Fibroblast of lung (primary cell): ENCODE data around the gene TMUB1. TPM values are rescaled to one million over a fixed set of nuclear protein-coding genes. Genes with fewer than 3 reads are reported as not detected.

ENCODE experiments used
- DNase-seq, 2 donors: peaks; one replicate each; pipeline versions ENCODE4 v3.0.0 to v3.0.0-alpha.2; 2010; ENCODE audit warnings: low read depth in 2 of 2
- H2AFZ ChIP-seq: 2 replicates; pipeline ENCODE4 v1.5.1; 2012; ENCODE audit warnings: low read length, control low read depth, inconsistent platforms
- H3K27ac ChIP-seq: 2 replicates; pipeline ENCODE4 v1.5.1; 2011; ENCODE audit warnings: low read length, control low read depth; ENCODE audit not compliant: insufficient read depth
- H3K27me3 ChIP-seq: 2 replicates; pipeline ENCODE4 v1.5.1; 2011; ENCODE audit warnings: mild to moderate bottlenecking, low read length; ENCODE audit not compliant: control insufficient read depth, insufficient read depth
- H3K36me3 ChIP-seq: 2 replicates; pipeline ENCODE4 v1.5.1; 2011; ENCODE audit warnings: low read length; ENCODE audit not compliant: control insufficient read depth, insufficient read depth
- H3K4me1 ChIP-seq: 2 replicates; pipeline ENCODE4 v1.5.1; 2011; ENCODE audit warnings: low read length; ENCODE audit not compliant: control insufficient read depth, insufficient read depth; ENCODE audit errors: extremely low read depth
- H3K4me2 ChIP-seq: 2 replicates; pipeline ENCODE4 v1.5.1; 2011; ENCODE audit warnings: low read length, control low read depth; ENCODE audit not compliant: insufficient read depth; ENCODE audit errors: extremely low read depth
- H3K4me3 ChIP-seq, 4 experiments: fragments of 200-600 bp in 1 of 4; sonication (generic) in 1 of 4; replicated peaks in 1 of 4; 2 replicates each; pipeline ENCODE4 v1.5.1; 2011 to 2016; ENCODE audit warnings: low read length in 4 of 4, low read depth in 3 of 4, mild to moderate bottlenecking in 3 of 4, control low read depth in 2 of 4, inconsistent platforms in 1 of 4, mixed read lengths in 1 of 4; ENCODE audit not compliant: insufficient read depth in 1 of 4; ENCODE audit errors: control extremely low read depth in 1 of 4
- H3K79me2 ChIP-seq: 2 replicates; pipeline ENCODE4 v1.5.1; 2012; ENCODE audit warnings: mild to moderate bottlenecking, low read length, inconsistent platforms; ENCODE audit not compliant: control insufficient read depth, insufficient read depth
- H3K9ac ChIP-seq: 2 replicates; pipeline ENCODE4 v1.5.1; 2011; ENCODE audit warnings: mild to moderate bottlenecking, low read length, control low read depth; ENCODE audit not compliant: insufficient read depth
- H3K9me3 ChIP-seq: 2 replicates; pipeline ENCODE4 v1.5.1; 2012; ENCODE audit warnings: low read depth, low read length; ENCODE audit not compliant: control insufficient read depth, insufficient read depth
- H4K20me1 ChIP-seq: 2 replicates; pipeline ENCODE4 v1.5.1; 2011; ENCODE audit warnings: low read length; ENCODE audit not compliant: control insufficient read depth, insufficient read depth; ENCODE audit errors: extremely low read depth
- CTCF ChIP-seq, 2 donors: IDR thresholded peaks in 1 of 2; conservative IDR thresholded peaks in 1 of 2; 1 replicate in 1 of 2; 2 replicates in 1 of 2; pipeline ENCODE4 v1.5.1; 2011 to 2012; ENCODE audit warnings: low read length in 2 of 2, control low read depth in 1 of 2, inconsistent platforms in 1 of 2, low read depth in 1 of 2, mild to moderate bottlenecking in 1 of 2
- EZH2 ChIP-seq: IDR thresholded peaks from 2 replicates; pipeline ENCODE4 v1.5.1; 2012; ENCODE audit warnings: low read length, control low read depth, mild to moderate bottlenecking; ENCODE audit errors: missing control alignments
- polyA plus RNA-seq, 2 donors: library from polyadenylated mRNA; depleted of rRNA in 1 of 2; stranded (reverse) in 1 of 2; unstranded in 1 of 2; fragments of >200 nt; gene quantifications; 2 replicates each; pipeline ENCODE4 v1.2.1, GENCODE V29; 2011 to 2012; ENCODE audit warnings: missing spikeins in 1 of 2
- total RNA-seq: library from RNA; depleted of rRNA; stranded (reverse); fragments of >200 nt; gene quantifications from 2 replicates; pipeline ENCODE4 v1.2.1, GENCODE V29; 2014

The TMUB1 gene
- total and polyA plus RNA-seq, 2 donors (not counting 1 experiment from before 2014, with no cell fraction given), result 11.9 to 20.3 TPM

GRCh38 chr7:151032936-151033863 lies 50.1 kb downstream of the TMUB1 start:
- H4K20me1 ChIP-seq, result no peaks in the 10 kb centered on the region
- no peaks in the 10 kb centered on the region for H3K27me3 ChIP-seq
- TF ChIP-seq CTCF (conservative IDR thresholded peaks at IDR 0.05 in 1 of 2, IDR thresholded peaks at IDR 0.05 in 1 of 2; ENCODE audit: low read depth in 1 of 2, low read length in 2 of 2), result no peak
- no peak for TF ChIP-seq EZH2
- no peak overlapping the region for H2AFZ ChIP-seq
- no peaks in the 10 kb centered on the region for H3K9me3 ChIP-seq
- no peak overlapping the region for H3K9ac ChIP-seq
- H3K27ac ChIP-seq, result no peak overlapping the region
- H3K36me3 ChIP-seq, result peaks cover 17% of the 10 kb centered on the region
- H3K4me2 ChIP-seq, result no peak overlapping the region
- peaks cover 6% of the 10 kb centered on the region for H3K4me1 ChIP-seq
- H3K79me2 ChIP-seq, result peaks cover 2% of the 10 kb centered on the region
- no peak for DNase-seq
- no peak overlapping the region for H3K4me3 ChIP-seq

Other genes starting within 250 kb of the TMUB1 start
- not detected in 2 replicates for gene AOC1, start 231.0 kb downstream of the TMUB1 start, total RNA-seq
- not detected in 2 replicates for gene AOC1, start 231.0 kb downstream of the TMUB1 start, polyA plus RNA-seq
- gene KCNH2, start 105.2 kb downstream of the TMUB1 start, total RNA-seq, result 6.1 and 6.2 TPM in 2 replicates
- 0.15 and 0.20 TPM in 2 replicates for gene KCNH2, start 105.2 kb downstream of the TMUB1 start, polyA plus RNA-seq
- gene NOS3, start 92.5 kb downstream of the TMUB1 start, total RNA-seq, result 0.50 and 0.77 TPM in 2 replicates
- 0.12 and 0.38 TPM in 2 replicates for gene NOS3, start 92.5 kb downstream of the TMUB1 start, polyA plus RNA-seq
- gene ATG9B, start 59.0 kb downstream of the TMUB1 start, total RNA-seq, result under 0.01 TPM in 1 of 2 replicates, not detected in the other
- 0.03 TPM in 2 replicates for gene ATG9B, start 59.0 kb downstream of the TMUB1 start, polyA plus RNA-seq
- gene ABCB8, start 55.0 kb downstream of the TMUB1 start, total RNA-seq, result 16.4 and 20.0 TPM in 2 replicates
- 12.1 and 14.5 TPM in 2 replicates for gene ABCB8, start 55.0 kb downstream of the TMUB1 start, polyA plus RNA-seq
- gene ASIC3, start 35.0 kb downstream of the TMUB1 start, total RNA-seq, result under 0.01 and 0.17 TPM in 2 replicates
- gene ASIC3, start 35.0 kb downstream of the TMUB1 start, polyA plus RNA-seq, result 0.05 and 0.07 TPM in 2 replicates
- 25.9 and 27.7 TPM in 2 replicates for gene CDK5, start 25.6 kb downstream of the TMUB1 start, total RNA-seq
- gene CDK5, start 25.6 kb downstream of the TMUB1 start, polyA plus RNA-seq, result 15.1 and 24.7 TPM in 2 replicates
- 56.0 and 61.8 TPM in 2 replicates for gene SLC4A2, start 23.9 kb downstream of the TMUB1 start, total RNA-seq
- gene SLC4A2, start 23.9 kb downstream of the TMUB1 start, polyA plus RNA-seq, result 30.5 and 54.1 TPM in 2 replicates
- 64.7 and 69.5 TPM in 2 replicates for gene FASTK, start 2.7 kb downstream of the TMUB1 start, total RNA-seq
- gene FASTK, start 2.7 kb downstream of the TMUB1 start, polyA plus RNA-seq, result 33.8 and 34.1 TPM in 2 replicates
- gene AGAP3, start 3.0 kb upstream of the TMUB1 start, total RNA-seq, result 34.2 and 44.9 TPM in 2 replicates
- 32.9 and 33.5 TPM in 2 replicates for gene AGAP3, start 3.0 kb upstream of the TMUB1 start, polyA plus RNA-seq
- not detected in 2 replicates for gene GBX1, start 84.2 kb upstream of the TMUB1 start, total RNA-seq
- gene GBX1, start 84.2 kb upstream of the TMUB1 start, polyA plus RNA-seq, result not detected in 2 replicates
- gene ASB10, start 103.8 kb upstream of the TMUB1 start, total RNA-seq, result not detected in 2 replicates
- gene ASB10, start 103.8 kb upstream of the TMUB1 start, polyA plus RNA-seq, result not detected in 2 replicates
- not detected in 2 replicates for gene H2BK1, start 127.0 kb upstream of the TMUB1 start, total RNA-seq
- gene H2BK1, start 127.0 kb upstream of the TMUB1 start, polyA plus RNA-seq, result not detected in 2 replicates
- 46.4 and 46.7 TPM in 2 replicates for gene ABCF2, start 143.7 kb upstream of the TMUB1 start, total RNA-seq
- gene ABCF2, start 143.7 kb upstream of the TMUB1 start, polyA plus RNA-seq, result 41.6 and 66.1 TPM in 2 replicates
- gene CHPF2, start 149.0 kb upstream of the TMUB1 start, total RNA-seq, result 33.9 and 46.7 TPM in 2 replicates
- 33.6 and 42.5 TPM in 2 replicates for gene CHPF2, start 149.0 kb upstream of the TMUB1 start, polyA plus RNA-seq
- gene SMARCD3, start 165.2 kb upstream of the TMUB1 start, total RNA-seq, result 23.8 and 27.0 TPM in 2 replicates
- 30.7 and 30.9 TPM in 2 replicates for gene SMARCD3, start 165.2 kb upstream of the TMUB1 start, polyA plus RNA-seq